Mucosa of gallbladder (tissue), 1 donor: ENCODE measurements around the gene ARSG. TPM values are rescaled to one million over a fixed set of nuclear protein-coding genes. Genes with fewer than 3 reads are reported as not detected.

ENCODE experiments used
- DNase-seq: peaks from one replicate; pipeline ENCODE4 v3.0.0-alpha.2; 2020; ENCODE audit warnings: low spot score
- total RNA-seq: library from RNA; stranded (reverse); gene quantifications from one replicate; pipeline ENCODE4 v1.2.1, GENCODE V29; 2021
- donor health status: DM: no; HTN: no; CAD: no.

The ARSG gene
- total RNA-seq, 1 donor from 2014 or later = 2.0 TPM

GRCh38 chr17:68377771-68378267 is 86.5 kb downstream of the ARSG start:
- DNase-seq = no peak

- DNase-seq = peak; percentile 85
These were observed 87.2 kb downstream of the ARSG start for GRCh38 chr17:68378268-68379176.

- DNase-seq = no peak
These were observed 87.8 kb downstream of the ARSG start for GRCh38 chr17:68379177-68379510.

- DNase-seq = no peak
These were observed 88.7 kb downstream of the ARSG start for GRCh38 chr17:68379692-68380677.

GRCh38 chr17:68381076-68381900 is 90.0 kb downstream of the ARSG start:
- peak; percentile 43 for DNase-seq

- DNase-seq = no peak
These were observed 91.3 kb downstream of the ARSG start for GRCh38 chr17:68382582-68383085.

GRCh38 chr17:68383120-68383442 is 91.8 kb downstream of the ARSG start:
- DNase-seq = no peak

GRCh38 chr17:68383443-68384321 is 92.4 kb downstream of the ARSG start:
- DNase-seq = peak; percentile 25

- DNase-seq = no peak
These were observed 93.2 kb downstream of the ARSG start for GRCh38 chr17:68384471-68384870.

GRCh38 chr17:68384941-68385340 is 93.6 kb downstream of the ARSG start:
- no peak for DNase-seq

GRCh38 chr17:68385490-68386215 is 94.4 kb downstream of the ARSG start:
- no peak for DNase-seq

GRCh38 chr17:68387435-68388218 is 96.3 kb downstream of the ARSG start:
- DNase-seq = no peak

- DNase-seq = no peak
These were observed 97.7 kb downstream of the ARSG start for GRCh38 chr17:68389041-68389440.

- no peak for DNase-seq
These were observed 99.7 kb downstream of the ARSG start for GRCh38 chr17:68390888-68391545.

- peak; percentile 48 for DNase-seq
These were observed 100.4 kb downstream of the ARSG start for GRCh38 chr17:68391561-68392268.

GRCh38 chr17:68394608-68395331 is 103.5 kb downstream of the ARSG start:
- DNase-seq = no peak
